Adrenal gland (tissue), 5 donors: ENCODE measurements around the gene PARVA.

Experiments
- CTCF ChIP-seq, 6 experiments: fragments of 450-650 bp in 4 of 6; fragments of 200-600 bp in 2 of 6; sonication (generic) in 1 of 6; IDR thresholded peaks; 1 replicate in 5 of 6; 2 replicates in 1 of 6; pipeline versions ENCODE4 v1.5.1 to v1.8.0; 2016 to 2021; ENCODE audit warnings: antibody characterized with exemption in 6 of 6, mild to moderate bottlenecking in 2 of 6, moderate library complexity in 1 of 6
- POLR2A ChIP-seq, 2 donors: fragments of 450-650 bp; IDR thresholded peaks; one replicate each; pipeline ENCODE4 v1.6.1; 2017; ENCODE audit warnings: antibody characterized with exemption in 2 of 2, mild to moderate bottlenecking in 2 of 2, moderate library complexity in 1 of 2
- donor health status: DM: no; HTN: no; CAD: no.

DNA sequence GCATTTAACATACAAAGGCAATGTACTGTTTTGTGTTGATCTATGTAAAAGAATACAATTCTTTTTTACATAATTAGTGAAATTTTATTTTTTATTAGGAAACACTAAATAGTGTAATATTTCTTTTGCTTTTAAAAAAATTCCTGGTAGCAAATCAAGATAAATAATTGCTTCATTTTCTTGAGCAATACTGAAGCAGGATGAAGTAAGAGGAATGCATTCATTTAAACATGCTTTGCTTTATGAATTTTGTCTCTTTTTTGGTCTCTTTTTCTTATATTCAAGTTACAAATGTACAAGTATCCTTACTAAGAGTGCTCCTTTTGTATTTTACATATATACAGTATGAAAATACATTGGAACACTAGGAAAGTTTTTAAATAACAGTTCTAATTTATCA, 152.4 kb downstream of the PARVA start:
- TF ChIP-seq CTCF (IDR thresholded peaks at IDR 0.05) (no peak), POLR2A (IDR thresholded peaks at IDR 0.05) (no peak)
